PFSK-1 (cell line): ENCODE data around the gene PTPRT.

Experiments
- FOXP2 ChIP-seq: optimal IDR thresholded peaks from 2 replicates; pipeline ENCODE3; 2011; ENCODE audit warnings: borderline replicate concordance, control low read depth, inconsistent platforms; ENCODE audit not compliant: insufficient read depth; ENCODE audit errors: extremely low read length, extremely low read depth
- POLR2AphosphoS5 ChIP-seq: IDR thresholded peaks from 2 replicates; pipeline ENCODE4 v1.6.1; 2012; ENCODE audit warnings: low read depth, mild to moderate bottlenecking, control low read depth, low read length, moderate library complexity
- SIN3A ChIP-seq: IDR thresholded peaks from 2 replicates; pipeline ENCODE4 v1.6.1; 2012; ENCODE audit warnings: mild to moderate bottlenecking, low read length, moderate library complexity, borderline replicate concordance; ENCODE audit not compliant: insufficient read depth
- TAF1 ChIP-seq: IDR thresholded peaks from 2 replicates; pipeline ENCODE4 v1.6.1; 2012; ENCODE audit warnings: low read length, control low read depth, borderline replicate concordance; ENCODE audit not compliant: insufficient read depth
- TF ChIP-seq, protein P1 (sequence below), 2 experiments: IDR thresholded peaks; 2 replicates each; pipeline versions ENCODE4 v1.6.1 to v1.8.0; 2011 to 2012; ENCODE audit warnings: low read depth in 2 of 2, low read length in 2 of 2, control low read depth in 1 of 2, inconsistent platforms in 1 of 2, mild to moderate bottlenecking in 1 of 2, moderate library complexity in 1 of 2; ENCODE audit not compliant: insufficient read depth in 1 of 2

PTPRT gene

DNA sequence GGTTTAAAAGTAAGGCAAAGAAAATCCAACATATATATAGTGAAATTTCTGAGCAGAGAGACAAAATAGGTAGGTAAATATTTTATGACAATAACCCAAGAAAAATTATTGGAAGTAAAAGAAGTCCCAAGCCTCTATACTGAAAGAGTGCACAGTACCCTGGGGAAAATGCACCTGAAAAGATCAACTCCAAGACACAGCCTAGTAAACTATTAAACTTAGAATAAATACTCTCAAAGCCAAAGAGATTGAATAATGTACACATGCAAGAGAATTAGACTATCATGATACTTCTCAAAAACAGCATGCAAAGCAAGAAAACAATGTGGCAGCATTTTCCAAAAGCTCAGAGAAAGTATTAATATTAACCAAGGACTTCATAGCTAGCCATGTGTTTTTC lies 894.7 kb downstream of the PTPRT start:
- TF ChIP-seq FOXP2 = no peak

DNA sequence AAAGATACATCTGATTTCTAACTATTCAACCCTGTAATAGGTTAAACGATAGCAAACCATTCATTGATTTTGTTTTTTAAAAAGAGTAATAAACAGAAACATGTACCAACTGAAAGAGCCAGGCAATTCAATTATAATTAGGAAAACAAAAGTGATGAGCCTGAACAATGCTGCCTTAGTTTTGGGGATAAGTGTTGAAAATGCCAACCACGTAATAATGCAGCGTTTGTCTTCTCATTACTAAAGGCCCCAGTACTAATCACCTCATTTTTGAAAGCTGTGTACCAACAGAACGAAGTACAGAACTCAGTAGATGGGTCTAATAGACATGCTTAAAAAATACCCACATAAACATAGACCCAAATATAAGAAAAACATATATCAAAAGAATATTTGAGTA lies 907.9 kb downstream of the PTPRT start:
- TF ChIP-seq, protein P1, sequence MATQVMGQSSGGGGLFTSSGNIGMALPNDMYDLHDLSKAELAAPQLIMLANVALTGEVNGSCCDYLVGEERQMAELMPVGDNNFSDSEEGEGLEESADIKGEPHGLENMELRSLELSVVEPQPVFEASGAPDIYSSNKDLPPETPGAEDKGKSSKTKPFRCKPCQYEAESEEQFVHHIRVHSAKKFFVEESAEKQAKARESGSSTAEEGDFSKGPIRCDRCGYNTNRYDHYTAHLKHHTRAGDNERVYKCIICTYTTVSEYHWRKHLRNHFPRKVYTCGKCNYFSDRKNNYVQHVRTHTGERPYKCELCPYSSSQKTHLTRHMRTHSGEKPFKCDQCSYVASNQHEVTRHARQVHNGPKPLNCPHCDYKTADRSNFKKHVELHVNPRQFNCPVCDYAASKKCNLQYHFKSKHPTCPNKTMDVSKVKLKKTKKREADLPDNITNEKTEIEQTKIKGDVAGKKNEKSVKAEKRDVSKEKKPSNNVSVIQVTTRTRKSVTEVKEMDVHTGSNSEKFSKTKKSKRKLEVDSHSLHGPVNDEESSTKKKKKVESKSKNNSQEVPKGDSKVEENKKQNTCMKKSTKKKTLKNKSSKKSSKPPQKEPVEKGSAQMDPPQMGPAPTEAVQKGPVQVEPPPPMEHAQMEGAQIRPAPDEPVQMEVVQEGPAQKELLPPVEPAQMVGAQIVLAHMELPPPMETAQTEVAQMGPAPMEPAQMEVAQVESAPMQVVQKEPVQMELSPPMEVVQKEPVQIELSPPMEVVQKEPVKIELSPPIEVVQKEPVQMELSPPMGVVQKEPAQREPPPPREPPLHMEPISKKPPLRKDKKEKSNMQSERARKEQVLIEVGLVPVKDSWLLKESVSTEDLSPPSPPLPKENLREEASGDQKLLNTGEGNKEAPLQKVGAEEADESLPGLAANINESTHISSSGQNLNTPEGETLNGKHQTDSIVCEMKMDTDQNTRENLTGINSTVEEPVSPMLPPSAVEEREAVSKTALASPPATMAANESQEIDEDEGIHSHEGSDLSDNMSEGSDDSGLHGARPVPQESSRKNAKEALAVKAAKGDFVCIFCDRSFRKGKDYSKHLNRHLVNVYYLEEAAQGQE (IDR thresholded peaks at IDR 0.05; ENCODE audit: insufficient read depth in 1 of 2, low read depth in 2 of 2, low read length in 2 of 2) = no peak
- TF ChIP-seq SIN3A (no peak), POLR2AphosphoS5 (no peak), FOXP2 (no peak), TAF1 (no peak)

DNA sequence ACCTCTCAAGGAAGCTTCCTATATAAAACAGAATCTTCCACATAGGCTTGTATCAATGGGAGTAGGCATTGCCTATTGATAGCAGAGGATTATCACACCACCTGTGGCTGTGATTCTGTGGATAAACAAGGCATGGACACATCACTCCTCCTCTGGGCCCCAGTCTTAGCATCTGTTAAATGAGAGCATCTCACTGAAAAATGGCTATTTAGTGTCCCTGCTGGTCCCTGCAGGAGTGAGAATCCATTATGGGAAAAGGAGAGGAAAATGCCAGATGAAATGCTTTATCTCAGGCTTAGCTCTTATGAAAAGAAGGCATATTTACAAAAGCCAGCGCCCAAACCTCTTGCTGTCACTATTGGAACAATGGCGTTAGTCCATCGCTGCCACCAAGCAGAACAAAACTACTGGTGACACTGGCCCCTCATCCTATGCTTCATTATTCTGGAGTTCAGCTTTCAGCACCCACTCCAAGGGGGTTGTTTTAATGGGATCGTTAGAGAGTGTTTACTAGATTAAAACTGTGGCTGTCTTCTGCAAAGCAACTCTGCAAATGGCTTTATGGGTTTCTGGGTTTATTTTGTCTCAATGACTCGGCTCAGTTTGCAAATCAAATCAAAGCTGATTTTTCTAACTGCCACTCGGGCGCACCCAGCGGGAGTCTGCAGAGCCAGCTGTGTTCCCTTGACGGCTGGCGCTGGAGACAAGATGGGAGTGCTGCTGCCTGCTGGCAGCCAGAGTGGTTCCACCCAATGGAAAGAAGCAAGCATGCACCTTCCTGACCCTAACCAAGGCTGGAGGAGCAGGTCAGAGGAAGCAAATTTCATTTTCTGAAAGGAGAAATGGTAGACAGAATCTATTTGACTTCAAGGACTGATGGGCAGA lies 912.7 kb downstream of the PTPRT start:
- TF ChIP-seq TAF1 (no peak), FOXP2 (no peak), POLR2AphosphoS5 (no peak)
- TF ChIP-seq, protein P1 (IDR thresholded peaks at IDR 0.05; ENCODE audit: insufficient read depth in 1 of 2, low read depth in 2 of 2, low read length in 2 of 2) = no peak

DNA sequence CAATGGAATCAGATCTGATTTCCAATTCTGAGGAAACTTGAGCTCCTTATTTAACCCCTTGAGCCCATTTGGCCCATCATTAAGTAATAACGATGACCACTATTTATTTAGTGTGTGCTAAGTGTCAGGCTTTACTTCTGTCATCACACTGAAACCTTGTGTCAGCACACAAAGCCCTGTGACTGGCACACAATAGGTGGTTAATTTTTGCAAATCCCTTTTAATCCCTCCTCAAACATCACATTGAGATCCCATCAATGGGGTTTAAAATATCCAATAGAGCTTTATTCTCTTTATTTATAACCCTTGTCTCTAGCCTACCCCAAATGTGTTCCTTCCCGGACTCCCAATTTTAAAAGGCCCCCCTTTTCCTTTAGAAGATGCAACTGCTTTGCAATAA lies 914.7 kb downstream of the PTPRT start:
- TF ChIP-seq, protein P1 (IDR thresholded peaks at IDR 0.05; ENCODE audit: insufficient read depth in 1 of 2, low read depth in 2 of 2, low read length in 2 of 2) = no peak
- TF ChIP-seq SIN3A (no peak), POLR2AphosphoS5 (no peak), TAF1 (no peak), FOXP2 (no peak)

DNA sequence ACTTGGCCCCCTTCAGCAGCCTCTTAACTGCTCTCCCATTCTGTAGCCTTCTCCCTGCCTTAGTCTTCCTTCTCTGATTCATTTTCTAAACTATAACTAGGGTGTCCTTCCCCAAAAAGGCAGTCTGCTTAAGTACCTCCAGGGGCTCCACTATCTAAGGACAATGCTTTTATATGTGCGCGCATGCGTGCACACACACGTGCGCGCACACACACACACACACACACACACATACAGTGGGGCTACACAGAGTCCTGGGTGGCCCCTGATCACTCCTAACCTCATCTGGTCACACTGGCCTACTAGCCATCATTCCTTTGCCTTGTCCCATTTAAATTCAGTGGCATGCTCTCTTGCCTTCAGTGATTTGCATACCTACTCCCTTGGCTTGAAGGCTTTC lies 917.2 kb downstream of the PTPRT start:
- TF ChIP-seq SIN3A (no peak), FOXP2 (no peak), TAF1 (no peak), POLR2AphosphoS5 (no peak)
- TF ChIP-seq, protein P1 (IDR thresholded peaks at IDR 0.05; ENCODE audit: insufficient read depth in 1 of 2, low read depth in 2 of 2, low read length in 2 of 2) = no peak
